ENCODE measurements around the gene ZNF608.
A peak's percentile ranks its signal among the peaks of the same experiment; 100 is the strongest.

The ZNF608 gene

GRCh38 chr5:124745928-124746915 lies at the start of gene ZNF608:
Gene ZNF608 (minus strand): TSS chr5:124746639. CDS start chr5:124744989, 1,650 bp downstream.
- DNase-seq (ENCODE audit: insufficient read length, low spot score) (no peak), FAIRE-seq (no peak)
- TF ChIP-seq CTCF (IDR thresholded peaks at IDR 0.05; ENCODE audit: insufficient read depth, missing control alignments), result no peak

- DNase-seq (ENCODE audit: insufficient read length, low spot score) (no peak), FAIRE-seq (no peak)
- no peak for TF ChIP-seq CTCF (IDR thresholded peaks at IDR 0.05; ENCODE audit: insufficient read depth, missing control alignments)
Measured at GRCh38 chr5:124795829-124796228, 49.4 kb upstream of the ZNF608 start.

- DNase-seq (ENCODE audit: insufficient read length, low spot score) (peak; percentile 25), FAIRE-seq (peak; percentile 94)
- TF ChIP-seq CTCF (IDR thresholded peaks at IDR 0.05; ENCODE audit: insufficient read depth, missing control alignments), result no peak
Measured at GRCh38 chr5:124790895-124791732, 44.7 kb upstream of the ZNF608 start.

GRCh38 chr5:124790301-124790894 lies 44.0 kb upstream of the ZNF608 start:
- no peak for TF ChIP-seq CTCF (IDR thresholded peaks at IDR 0.05; ENCODE audit: insufficient read depth, missing control alignments)
- DNase-seq (ENCODE audit: insufficient read length, low spot score) (no peak), FAIRE-seq (no peak)

- no peak for TF ChIP-seq CTCF (IDR thresholded peaks at IDR 0.05; ENCODE audit: insufficient read depth, missing control alignments)
- no peak for FAIRE-seq
- DNase-seq (ENCODE audit: insufficient read length, low spot score), result no peak
Measured at GRCh38 chr5:124789104-124789605, 42.7 kb upstream of the ZNF608 start.

GRCh38 chr5:124783794-124784193 lies 37.4 kb upstream of the ZNF608 start:
- DNase-seq (ENCODE audit: insufficient read length, low spot score) (no peak), FAIRE-seq (no peak)
- TF ChIP-seq CTCF (IDR thresholded peaks at IDR 0.05; ENCODE audit: insufficient read depth, missing control alignments), result no peak

Data from D721Med (cell line).